Ascending aorta (tissue), 2 donors: ENCODE data around the gene STAG3. TPM values are rescaled to one million over a fixed set of nuclear protein-coding genes. Genes with fewer than 3 reads are reported as not detected.
"Not testable (repeated sequence)": the region's sequence is repeated elsewhere in the genome, so short reads cannot be mapped to it uniquely, and the experiment has no call there.

Experiments used
- DNase-seq, 2 donors: peaks; one replicate each; pipeline ENCODE4 v3.0.0-alpha.2; 2019; ENCODE audit warnings: low spot score in 2 of 2
- H3K27ac ChIP-seq, 2 donors: fragments of 200-600 bp; sonication (generic); one replicate each; pipeline ENCODE4 v1.5.1; 2016 to 2017; ENCODE audit warnings: mild to moderate bottlenecking in 1 of 2
- H3K27me3 ChIP-seq: fragments of 200-600 bp; sonication (generic); one replicate; pipeline ENCODE4 v1.5.1; 2017
- H3K36me3 ChIP-seq, 2 donors: fragments of 200-600 bp; sonication (generic); one replicate each; pipeline ENCODE4 v1.5.1; 2016
- H3K4me1 ChIP-seq, 2 donors: fragments of 200-600 bp; sonication (generic); one replicate each; pipeline ENCODE4 v1.5.1; 2016 to 2017; ENCODE audit warnings: mild to moderate bottlenecking in 1 of 2
- H3K4me3 ChIP-seq, 2 donors: fragments of 200-600 bp; sonication (generic); one replicate each; pipeline ENCODE4 v1.5.1; 2016 to 2017; ENCODE audit warnings: mild to moderate bottlenecking in 1 of 2
- H3K9me3 ChIP-seq, 2 donors: fragments of 200-600 bp; sonication (generic); one replicate each; pipeline ENCODE4 v1.5.1; 2016
- intact Hi-C: fragments of 100-400 bp; cut with DNase I; formaldehyde crosslinking; loops from one replicate; pipeline ENCODE4 v1.15.1; 2023
- total RNA-seq: library from RNA; depleted of rRNA; stranded (reverse); fragments of >200 nt; gene quantifications from one replicate; pipeline ENCODE4 v1.1.0, GENCODE V29; 2016
- TF ChIP-seq, protein P1 (sequence below), 3 experiments: fragments of 200-600 bp in 2 of 3; fragments of 450-650 bp in 1 of 3; sonication (generic) in 2 of 3; IDR thresholded peaks; one replicate each; pipeline ENCODE4 v1.5.1; 2016 to 2019; ENCODE audit warnings: antibody characterized with exemption in 3 of 3, mild to moderate bottlenecking in 1 of 3, moderate library complexity in 1 of 3

Gene STAG3
- total RNA-seq, 1 donor from 2014 or later, result not detected

DNA sequence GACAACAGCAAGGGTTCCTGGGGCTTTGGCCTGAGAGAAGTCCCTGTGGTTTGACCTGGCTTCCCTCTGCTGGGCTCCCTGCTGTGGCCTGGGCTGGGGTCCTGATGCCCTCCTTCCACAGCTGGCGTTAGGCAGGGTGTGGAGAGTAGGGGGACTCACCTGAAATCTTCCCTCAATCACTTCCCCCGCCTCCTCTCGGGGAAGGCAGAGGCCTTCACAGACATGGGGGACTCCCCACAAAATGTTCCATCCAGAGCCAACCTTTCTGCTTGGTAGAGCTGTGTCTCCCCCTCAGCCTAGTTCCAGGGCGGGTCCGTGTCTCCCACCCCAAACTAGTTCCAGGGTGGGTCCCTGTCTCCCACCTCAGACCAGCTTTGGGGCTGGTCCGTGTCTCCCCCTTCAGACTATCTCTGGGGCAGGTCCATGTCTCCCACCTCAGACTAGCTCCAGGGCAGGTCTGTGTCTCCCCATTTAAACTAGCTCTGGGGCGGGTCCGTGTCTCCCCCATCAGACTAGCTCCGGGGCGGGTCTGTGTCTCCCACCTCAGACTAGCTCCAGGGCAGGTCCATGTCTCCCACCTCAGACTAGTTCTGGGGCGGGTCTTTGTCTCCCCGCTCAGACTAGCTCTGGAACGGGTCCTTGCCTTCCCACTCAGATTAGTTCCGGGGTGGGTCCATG is 44.2 kb downstream of the STAG3 start:
- DNase-seq, result no peak
- H3K9me3 ChIP-seq, result no peaks in the 10 kb centered on the region
- no peak overlapping the region for H3K4me3 ChIP-seq
- intact Hi-C loops, result no loop called here
- peak overlapping the region in 1 of 2 donors; percentile 10 for H3K27ac ChIP-seq
- H3K27me3 ChIP-seq, result no peaks in the 10 kb centered on the region
- peaks cover 4 to 12% of the 10 kb centered on the region in 2 donors for H3K36me3 ChIP-seq
- H3K4me1 ChIP-seq, result no peaks in the 10 kb centered on the region
- TF ChIP-seq, protein P1, sequence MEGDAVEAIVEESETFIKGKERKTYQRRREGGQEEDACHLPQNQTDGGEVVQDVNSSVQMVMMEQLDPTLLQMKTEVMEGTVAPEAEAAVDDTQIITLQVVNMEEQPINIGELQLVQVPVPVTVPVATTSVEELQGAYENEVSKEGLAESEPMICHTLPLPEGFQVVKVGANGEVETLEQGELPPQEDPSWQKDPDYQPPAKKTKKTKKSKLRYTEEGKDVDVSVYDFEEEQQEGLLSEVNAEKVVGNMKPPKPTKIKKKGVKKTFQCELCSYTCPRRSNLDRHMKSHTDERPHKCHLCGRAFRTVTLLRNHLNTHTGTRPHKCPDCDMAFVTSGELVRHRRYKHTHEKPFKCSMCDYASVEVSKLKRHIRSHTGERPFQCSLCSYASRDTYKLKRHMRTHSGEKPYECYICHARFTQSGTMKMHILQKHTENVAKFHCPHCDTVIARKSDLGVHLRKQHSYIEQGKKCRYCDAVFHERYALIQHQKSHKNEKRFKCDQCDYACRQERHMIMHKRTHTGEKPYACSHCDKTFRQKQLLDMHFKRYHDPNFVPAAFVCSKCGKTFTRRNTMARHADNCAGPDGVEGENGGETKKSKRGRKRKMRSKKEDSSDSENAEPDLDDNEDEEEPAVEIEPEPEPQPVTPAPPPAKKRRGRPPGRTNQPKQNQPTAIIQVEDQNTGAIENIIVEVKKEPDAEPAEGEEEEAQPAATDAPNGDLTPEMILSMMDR (IDR thresholded peaks at IDR 0.05), result no peak

DNA sequence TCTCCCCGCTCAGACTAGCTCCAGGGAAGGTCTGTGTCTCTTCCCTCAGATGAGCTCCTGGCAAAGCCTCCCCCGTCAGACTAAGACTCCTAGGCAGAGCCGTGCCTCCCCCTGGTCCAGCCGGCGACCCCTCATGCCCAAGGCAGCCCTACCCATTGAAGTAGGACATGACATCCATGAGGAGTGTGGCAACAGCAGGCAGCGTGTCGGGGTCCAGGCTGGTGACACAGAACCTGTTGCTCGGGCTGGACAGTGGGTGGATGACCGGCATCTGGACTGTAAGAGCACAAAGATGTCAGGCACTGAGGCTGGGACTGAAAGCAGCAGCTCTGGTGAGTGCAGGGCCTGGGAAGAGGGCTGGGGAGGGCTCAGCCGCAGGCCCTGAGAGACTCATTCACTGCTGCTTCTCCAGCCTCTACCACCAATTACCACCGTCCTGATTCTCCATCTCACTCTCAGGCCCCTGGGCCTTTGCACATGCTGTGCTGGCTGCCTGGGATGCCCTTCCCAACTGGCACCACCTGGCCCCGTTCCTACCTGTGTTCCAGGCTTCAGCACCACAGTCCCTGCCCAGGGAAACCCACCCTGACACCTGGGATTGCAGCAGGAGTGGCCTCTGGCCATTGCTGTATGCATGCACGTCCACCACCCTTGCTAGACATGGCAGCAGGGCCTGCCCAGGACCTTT is 44.9 kb downstream of the STAG3 start:
- no peaks in the 10 kb centered on the region for H3K4me1 ChIP-seq
- peak overlapping the region in 1 of 2 donors; percentile 10 for H3K27ac ChIP-seq
- no peaks in the 10 kb centered on the region for H3K9me3 ChIP-seq
- intact Hi-C loops, result no loop called here
- H3K36me3 ChIP-seq, result peaks cover 4 to 12% of the 10 kb centered on the region in 2 donors
- no peaks in the 10 kb centered on the region for H3K27me3 ChIP-seq
- no peak for DNase-seq
- TF ChIP-seq, protein P1 (IDR thresholded peaks at IDR 0.05), result no peak
- no peak overlapping the region for H3K4me3 ChIP-seq

DNA sequence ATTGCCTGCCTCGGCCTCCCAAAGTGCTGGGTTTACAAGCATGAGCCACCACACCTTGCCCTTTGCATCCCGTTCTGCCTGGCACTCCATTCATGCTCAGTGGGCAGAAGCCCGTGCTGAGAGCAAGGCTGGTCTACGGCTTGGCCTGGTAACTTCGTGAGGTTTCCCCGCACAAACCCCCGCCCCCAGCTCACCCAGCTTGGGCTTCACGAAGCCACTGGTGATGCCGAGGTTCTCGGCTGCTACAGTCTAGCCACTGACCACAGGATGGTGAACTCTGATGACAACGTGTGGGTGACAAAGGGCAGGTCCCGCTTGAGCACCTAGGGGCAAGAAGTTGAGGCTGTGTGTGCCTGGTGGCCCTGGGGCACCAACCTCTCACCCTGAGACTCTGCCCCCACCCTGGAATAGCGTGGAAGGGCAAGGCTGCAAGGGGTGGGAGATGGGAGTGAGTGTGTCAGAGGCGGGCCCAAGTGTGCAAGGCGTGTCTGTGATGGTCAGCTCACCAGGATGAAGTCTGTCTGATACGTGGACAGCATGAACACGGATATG is 45.7 kb downstream of the STAG3 start:
- H3K27ac ChIP-seq, H3K4me3 ChIP-seq, H3K4me1 ChIP-seq, H3K9me3 ChIP-seq, intact Hi-C loops, DNase-seq, H3K27me3 ChIP-seq: not testable (repeated sequence)
- H3K36me3 ChIP-seq, result peaks cover 4 to 12% of the 10 kb centered on the region in 2 donors

DNA sequence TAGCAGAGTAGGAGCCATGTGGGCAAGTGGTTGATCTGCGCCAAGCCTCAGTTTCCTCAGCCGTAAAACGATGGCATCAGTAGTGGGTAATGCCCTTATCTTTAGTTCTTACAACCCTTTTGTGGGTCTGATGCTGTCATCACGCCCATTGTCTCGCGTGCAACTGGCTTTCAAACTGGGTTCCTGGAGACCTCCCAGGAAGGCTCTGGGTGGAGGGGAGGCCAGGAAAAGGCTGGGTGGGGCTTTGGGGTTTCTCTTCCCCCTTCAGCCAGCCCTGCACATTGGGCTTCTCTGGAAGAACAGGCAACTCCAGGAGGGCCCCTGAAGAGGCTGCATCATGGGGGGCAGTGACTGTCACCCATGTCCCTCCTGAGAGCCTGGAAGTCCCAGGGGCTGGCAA is 47.2 kb downstream of the STAG3 start:
- peaks cover 4 to 12% of the 10 kb centered on the region in 2 donors for H3K36me3 ChIP-seq
- H3K27ac ChIP-seq, H3K9me3 ChIP-seq, H3K27me3 ChIP-seq, H3K4me3 ChIP-seq, intact Hi-C loops, DNase-seq, H3K4me1 ChIP-seq: not testable (repeated sequence)

DNA sequence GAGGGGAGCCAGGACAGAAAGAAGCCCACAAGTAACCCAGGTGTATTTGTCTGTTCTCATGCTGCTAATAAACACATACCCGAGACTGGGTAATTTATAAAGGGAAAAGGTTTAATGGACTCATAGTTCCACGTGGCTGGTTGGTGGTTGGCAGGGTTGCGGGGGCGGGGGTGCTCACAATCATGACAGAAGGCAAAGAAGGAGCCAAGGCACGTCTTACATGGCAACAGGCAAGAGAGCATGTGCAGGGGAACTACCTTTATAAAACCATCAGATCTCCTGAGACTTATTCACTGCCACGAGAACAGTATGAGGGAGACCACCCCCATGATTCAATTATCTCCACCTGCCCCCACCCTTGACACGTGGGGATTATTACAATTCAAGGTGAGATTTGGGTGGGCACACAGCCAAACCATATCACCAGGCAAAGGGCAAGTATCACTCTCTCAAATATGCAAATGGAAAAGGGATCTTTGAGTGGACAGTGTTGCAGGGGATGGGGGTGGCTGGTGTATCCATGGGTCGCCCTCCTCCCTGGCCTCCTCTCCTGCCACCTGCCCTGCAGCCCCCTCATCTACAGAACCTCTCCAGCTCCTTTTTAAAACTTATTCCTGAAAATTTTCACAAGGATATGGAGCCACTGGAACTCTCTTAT is 57.1 kb downstream of the STAG3 start:
- H3K36me3 ChIP-seq, H3K27me3 ChIP-seq, H3K4me3 ChIP-seq, H3K9me3 ChIP-seq, H3K4me1 ChIP-seq, H3K27ac ChIP-seq, intact Hi-C loops, DNase-seq: not testable (repeated sequence)

DNA sequence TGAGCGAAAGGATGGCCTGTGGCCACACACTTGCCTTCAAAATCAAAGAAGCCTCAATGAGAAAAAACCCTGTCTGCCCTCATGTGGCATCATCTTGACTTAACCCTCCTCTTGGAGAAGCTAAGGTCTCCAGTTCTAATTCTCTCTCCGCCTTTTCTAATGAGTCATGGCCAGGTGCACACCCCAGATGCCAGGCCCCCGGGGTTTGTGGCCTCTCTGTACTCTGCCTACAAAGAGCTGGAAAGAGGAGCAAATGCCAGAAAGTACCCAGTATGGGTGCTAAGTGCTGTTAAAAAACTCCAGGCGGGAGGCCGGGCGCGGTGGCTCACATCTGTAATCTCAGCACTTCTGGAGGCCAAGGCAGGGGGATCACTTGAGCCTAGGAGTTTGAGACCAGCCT is 62.3 kb downstream of the STAG3 start:
- H3K4me3 ChIP-seq, H3K9me3 ChIP-seq, intact Hi-C loops, H3K36me3 ChIP-seq, H3K27me3 ChIP-seq, DNase-seq, H3K27ac ChIP-seq, H3K4me1 ChIP-seq: not testable (repeated sequence)

DNA sequence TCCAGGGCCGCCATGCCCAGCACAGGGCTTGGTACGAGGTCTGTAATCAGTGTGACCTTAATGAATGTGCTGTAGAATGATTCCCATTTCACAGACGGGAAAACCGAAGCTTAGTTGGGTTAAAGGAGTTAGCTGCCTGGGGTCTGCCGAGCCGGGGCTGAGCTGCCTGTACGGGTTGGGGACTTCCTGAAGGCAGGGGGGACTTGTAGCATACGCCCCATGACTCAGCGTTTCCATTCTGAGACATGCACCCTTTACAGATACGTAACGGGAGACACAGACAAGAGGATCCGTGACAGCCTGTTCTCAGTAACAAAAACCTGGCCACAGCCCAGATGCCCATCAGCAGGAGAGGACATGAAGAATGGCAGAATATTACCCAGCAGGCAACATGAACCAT is 65.7 kb downstream of the STAG3 start:
- H3K27ac ChIP-seq, H3K9me3 ChIP-seq, H3K36me3 ChIP-seq, DNase-seq, H3K4me3 ChIP-seq, H3K4me1 ChIP-seq, H3K27me3 ChIP-seq, intact Hi-C loops: not testable (repeated sequence)

DNA sequence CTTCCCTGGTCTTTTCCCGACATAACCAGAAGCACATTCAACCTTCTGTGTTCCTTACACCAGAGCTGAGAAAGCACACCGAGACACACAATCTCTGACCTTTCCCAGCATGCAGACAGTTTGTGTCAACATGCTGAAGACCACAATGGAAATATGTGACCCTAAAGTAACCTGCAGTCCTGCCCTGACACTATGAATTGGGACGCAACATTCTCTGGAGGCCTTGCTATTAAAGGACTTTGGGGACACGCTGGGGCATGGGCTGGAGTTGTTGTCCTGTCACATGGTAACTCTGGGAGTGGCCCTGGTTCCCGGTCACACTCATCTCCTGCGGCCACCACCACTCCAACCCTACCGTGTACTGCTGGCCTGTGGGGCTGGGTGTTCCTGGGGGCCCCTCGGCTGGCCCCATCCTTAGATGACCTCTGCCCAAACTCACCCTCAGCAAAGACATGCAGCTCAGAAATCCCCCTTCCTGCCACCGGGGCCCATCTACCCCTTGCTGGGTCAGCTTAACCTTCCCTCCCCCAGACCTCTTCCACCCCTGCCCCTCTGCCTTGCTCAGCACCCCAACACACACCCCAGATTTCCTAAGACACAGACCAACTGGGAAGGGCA is 67.4 kb downstream of the STAG3 start:
- H3K27me3 ChIP-seq, H3K4me1 ChIP-seq, DNase-seq, intact Hi-C loops, H3K27ac ChIP-seq, H3K9me3 ChIP-seq, H3K4me3 ChIP-seq, H3K36me3 ChIP-seq: not testable (repeated sequence)

DNA sequence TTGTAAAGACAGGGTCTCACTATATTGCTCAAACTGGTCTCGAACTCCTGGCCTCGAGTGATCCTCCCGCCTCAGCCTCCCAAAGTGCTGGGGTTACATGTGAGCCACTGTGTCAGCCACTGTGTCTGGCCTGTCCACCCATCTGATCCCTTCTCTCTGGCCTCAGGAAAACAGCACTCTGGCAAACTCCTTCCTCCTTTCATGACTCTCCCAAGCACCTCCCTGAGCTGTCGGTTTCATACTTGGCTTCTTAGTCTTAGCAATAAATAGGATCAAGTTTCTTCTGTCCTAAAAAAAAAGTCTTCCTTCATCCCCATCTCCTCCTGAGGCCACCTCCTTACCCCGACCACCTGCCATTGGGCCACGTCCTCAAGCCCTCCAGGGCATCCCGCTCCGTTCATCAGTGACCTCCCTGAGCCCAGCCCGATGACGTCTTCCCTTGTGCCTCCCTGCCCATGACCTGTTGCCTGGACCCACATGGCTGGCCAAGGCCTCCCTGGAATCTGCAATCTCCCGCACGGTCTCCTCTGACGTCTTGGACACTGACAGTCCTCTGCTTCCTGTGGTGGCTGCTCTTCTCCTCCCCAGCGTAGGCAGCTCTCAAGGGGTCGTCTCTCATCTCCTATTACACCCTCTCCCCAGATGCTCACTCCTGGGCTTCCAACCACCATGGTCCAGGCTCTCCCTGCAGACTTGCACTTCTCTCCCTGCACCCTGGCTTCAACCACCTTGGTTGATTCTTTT is 68.6 kb downstream of the STAG3 start:
- H3K36me3 ChIP-seq, H3K4me1 ChIP-seq, H3K4me3 ChIP-seq, H3K9me3 ChIP-seq, intact Hi-C loops, H3K27me3 ChIP-seq, DNase-seq, H3K27ac ChIP-seq: not testable (repeated sequence)

DNA sequence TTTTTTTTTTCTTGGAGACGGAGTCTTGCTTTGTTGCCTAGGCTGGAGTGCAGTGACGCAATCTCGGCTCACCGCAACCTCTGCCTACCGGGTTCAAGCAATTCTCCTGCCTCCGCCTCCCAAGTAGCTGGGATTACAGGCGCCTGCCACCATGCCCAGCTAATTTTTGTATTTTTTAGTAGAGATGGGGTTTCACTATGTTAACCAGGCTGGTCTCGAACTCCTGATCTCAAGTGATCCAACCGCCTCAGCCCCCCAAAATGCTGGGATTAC is 69.1 kb downstream of the STAG3 start:
- H3K4me3 ChIP-seq, H3K4me1 ChIP-seq, intact Hi-C loops, H3K36me3 ChIP-seq, DNase-seq, H3K9me3 ChIP-seq, H3K27me3 ChIP-seq, H3K27ac ChIP-seq: not testable (repeated sequence)
